Measurements from ENCODE around the gene JARID2. TPM values are rescaled to one million over a fixed set of nuclear protein-coding genes. Genes with fewer than 3 reads are reported as not detected.
A peak's percentile ranks its signal among the peaks of the same experiment; 100 is the strongest.

Gene JARID2
- polyA plus RNA-seq, 1 experiment, result 6.1 TPM

DNA sequence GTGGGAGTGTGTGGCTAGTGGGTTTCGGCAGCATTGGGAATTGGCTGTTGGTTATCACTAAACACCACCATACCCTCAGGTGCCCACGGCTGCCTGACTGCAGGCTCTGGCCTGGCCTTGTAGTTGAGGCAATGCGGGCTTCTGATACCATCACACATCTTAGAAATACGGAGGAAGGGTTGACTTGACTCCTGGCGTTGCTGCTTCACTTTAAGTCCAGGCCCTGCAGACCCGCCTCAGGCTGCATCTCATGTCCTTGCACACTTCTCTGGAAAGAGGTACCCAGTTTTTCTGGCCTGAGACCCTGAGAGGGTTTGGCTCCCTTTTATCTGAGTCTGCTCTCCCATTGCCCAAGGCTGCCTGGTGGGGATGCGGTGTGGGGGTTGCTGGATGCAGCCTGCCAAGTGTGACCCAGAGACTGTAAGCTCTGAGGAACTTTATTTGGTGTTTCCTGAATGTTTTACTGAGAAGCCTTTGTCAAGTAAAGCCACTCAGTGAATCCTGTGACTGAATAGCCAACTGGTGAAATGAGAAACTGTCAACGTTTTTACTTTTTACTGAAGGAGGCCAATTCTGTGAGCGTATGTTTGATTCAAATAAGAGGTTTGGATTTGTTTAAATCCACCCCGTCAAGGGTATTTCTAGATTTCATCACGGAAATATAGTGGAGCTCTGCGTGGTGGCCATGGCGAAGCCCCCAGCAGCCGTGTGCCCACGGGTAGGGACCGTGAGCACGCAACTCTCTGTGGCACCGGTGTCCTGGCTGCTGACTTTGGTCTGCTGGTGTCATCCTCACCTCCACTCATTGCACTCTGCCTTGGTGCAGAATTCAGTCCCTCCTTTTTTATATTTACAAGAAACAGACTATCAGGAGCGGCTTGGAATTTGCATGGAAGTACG, 256.8 kb downstream of the JARID2 start:
- DNase-seq (ENCODE audit: low read depth), result no peak
- POLR2A ChIA-PET, result no interaction called here
- no peaks in the 10 kb centered on the region for H3K27me3 ChIP-seq (ENCODE audit: control insufficient read depth, insufficient read depth, low read length)
- TF ChIP-seq, protein P1, sequence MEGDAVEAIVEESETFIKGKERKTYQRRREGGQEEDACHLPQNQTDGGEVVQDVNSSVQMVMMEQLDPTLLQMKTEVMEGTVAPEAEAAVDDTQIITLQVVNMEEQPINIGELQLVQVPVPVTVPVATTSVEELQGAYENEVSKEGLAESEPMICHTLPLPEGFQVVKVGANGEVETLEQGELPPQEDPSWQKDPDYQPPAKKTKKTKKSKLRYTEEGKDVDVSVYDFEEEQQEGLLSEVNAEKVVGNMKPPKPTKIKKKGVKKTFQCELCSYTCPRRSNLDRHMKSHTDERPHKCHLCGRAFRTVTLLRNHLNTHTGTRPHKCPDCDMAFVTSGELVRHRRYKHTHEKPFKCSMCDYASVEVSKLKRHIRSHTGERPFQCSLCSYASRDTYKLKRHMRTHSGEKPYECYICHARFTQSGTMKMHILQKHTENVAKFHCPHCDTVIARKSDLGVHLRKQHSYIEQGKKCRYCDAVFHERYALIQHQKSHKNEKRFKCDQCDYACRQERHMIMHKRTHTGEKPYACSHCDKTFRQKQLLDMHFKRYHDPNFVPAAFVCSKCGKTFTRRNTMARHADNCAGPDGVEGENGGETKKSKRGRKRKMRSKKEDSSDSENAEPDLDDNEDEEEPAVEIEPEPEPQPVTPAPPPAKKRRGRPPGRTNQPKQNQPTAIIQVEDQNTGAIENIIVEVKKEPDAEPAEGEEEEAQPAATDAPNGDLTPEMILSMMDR (IDR thresholded peaks at IDR 0.05; ENCODE audit: insufficient read depth, low read depth, low read length), result no peak
- CTCF ChIA-PET, result no interaction called here
- H3K4me3 ChIP-seq (ENCODE audit: low read depth, low read length), result no peak overlapping the region
- peaks cover 7% of the 10 kb centered on the region for H3K36me3 ChIP-seq (ENCODE audit: control insufficient read depth, insufficient read depth, low read length)

DNA sequence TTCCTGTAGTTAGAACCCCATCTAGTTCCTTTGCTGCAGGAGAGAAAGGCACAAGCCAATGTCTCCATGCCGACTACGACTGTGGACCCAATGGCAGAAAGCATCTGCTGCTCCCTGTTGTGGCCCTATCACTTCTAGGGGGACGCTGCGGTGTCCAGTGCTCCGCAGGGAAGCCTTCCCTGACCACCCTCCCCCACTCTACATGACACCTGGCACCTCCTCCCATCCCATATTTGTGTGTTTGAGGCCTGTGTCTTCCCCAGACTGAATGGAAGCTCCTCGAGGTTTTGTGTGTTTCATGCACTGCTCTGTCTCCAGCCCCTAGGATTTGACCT, 257.4 kb downstream of the JARID2 start:
- POLR2A ChIA-PET, result no interaction called here
- TF ChIP-seq, protein P1 (IDR thresholded peaks at IDR 0.05; ENCODE audit: insufficient read depth, low read depth, low read length), result no peak
- Histone ChIP-seq H3K36me3 (ENCODE audit: control insufficient read depth, insufficient read depth, low read length) (peaks cover 7% of the 10 kb centered on the region), H3K4me3 (ENCODE audit: low read depth, low read length) (no peak overlapping the region), H3K27me3 (ENCODE audit: control insufficient read depth, insufficient read depth, low read length) (no peaks in the 10 kb centered on the region)
- no peak for DNase-seq (ENCODE audit: low read depth)
- CTCF ChIA-PET, result interaction anchor here (1.6 to 2.2 kb wide), 2 partner anchors 61 to 120 kb away, joined by 5 to 13 read pairs; no protein-coding TSS in a partner anchor

DNA sequence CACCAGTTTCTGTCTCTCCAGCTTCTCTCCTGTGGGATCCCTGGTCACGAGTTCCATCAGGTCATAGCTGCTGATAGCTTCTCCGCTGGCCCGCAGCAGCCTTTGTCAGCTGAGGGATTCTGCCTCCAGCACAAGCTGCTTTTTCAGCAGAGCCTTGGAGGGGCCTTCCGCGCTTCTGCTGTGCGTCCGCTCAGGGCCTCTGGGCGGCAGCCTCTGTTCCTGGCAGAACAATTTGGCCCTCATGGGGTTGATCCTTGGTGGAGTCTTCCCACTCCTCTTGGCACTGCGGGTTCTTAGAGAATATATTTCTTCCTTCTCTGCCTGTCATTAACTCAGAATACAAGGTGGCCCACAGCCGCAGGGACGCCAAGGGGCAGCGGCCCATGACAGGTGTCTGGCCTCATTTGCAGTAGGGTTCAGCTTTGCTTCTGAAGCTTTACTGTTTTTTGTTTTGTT, 258.2 kb downstream of the JARID2 start:
- peaks cover 8% of the 10 kb centered on the region for H3K36me3 ChIP-seq (ENCODE audit: control insufficient read depth, insufficient read depth, low read length)
- H3K27me3 ChIP-seq (ENCODE audit: control insufficient read depth, insufficient read depth, low read length), result no peaks in the 10 kb centered on the region
- TF ChIP-seq, protein P1 (IDR thresholded peaks at IDR 0.05; ENCODE audit: insufficient read depth, low read depth, low read length), result 0 out of 2 replicates have a peak, but pooled peaks have one; percentile 6
- no peak overlapping the region for H3K4me3 ChIP-seq (ENCODE audit: low read depth, low read length)
- POLR2A ChIA-PET, result no interaction called here
- CTCF ChIA-PET, result interaction anchor here (1.2 to 2.2 kb wide), 3 partner anchors 62 to 119 kb away, joined by 3 to 13 read pairs (median 5); no protein-coding TSS in a partner anchor
- DNase-seq (ENCODE audit: low read depth), result no peak

DNA sequence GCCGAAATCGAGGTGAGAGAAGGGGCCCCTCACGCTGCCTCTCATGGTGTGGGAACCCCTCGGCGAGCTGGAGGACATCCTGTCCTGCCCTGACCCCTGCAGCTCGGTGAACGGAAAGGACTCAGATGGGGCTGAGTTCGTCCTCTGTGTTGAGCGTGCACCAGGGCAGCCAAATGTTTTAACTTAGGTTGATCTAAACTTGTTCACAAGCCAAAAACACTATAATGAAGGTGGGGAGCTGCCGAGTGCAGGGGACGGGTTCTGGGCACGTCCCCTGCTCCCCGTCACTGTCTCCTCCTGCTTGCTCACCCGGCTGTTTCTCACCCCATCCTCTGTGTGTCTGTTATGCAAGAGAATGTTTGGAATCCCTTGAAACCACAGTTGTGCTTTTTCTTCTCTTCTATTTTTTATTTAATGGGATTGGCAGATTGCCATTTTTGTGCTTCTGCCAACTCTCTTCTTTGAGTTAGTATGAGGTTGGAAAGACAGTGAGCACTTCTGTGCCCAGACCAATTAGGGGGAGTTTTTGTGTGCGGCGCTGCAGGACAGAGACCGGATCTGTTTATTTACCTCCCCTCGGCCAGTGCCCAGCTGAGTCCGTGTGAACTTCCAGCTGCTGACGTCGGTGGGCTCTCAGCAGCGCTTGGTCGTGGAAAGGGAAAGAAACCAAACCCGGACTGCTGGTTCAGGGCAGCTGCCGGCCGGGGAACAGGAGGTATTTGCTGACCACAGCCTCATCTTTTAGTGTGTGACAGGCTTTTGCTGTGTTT, 258.9 kb downstream of the JARID2 start:
- TF ChIP-seq, protein P1 (IDR thresholded peaks at IDR 0.05; ENCODE audit: insufficient read depth, low read depth, low read length), result peak; percentile 24
- peak; percentile 97 for DNase-seq (ENCODE audit: low read depth)
- Histone ChIP-seq H3K4me3 (ENCODE audit: low read depth, low read length) (peak overlapping the region; percentile 16), H3K27me3 (ENCODE audit: control insufficient read depth, insufficient read depth, low read length) (no peaks in the 10 kb centered on the region), H3K36me3 (ENCODE audit: control insufficient read depth, insufficient read depth, low read length) (peaks cover 8% of the 10 kb centered on the region)
- ChIA-PET CTCF (interaction anchor here (0.9 to 2.2 kb wide), 8 partner anchors 10 to 1375 kb away, joined by 3 to 13 read pairs (median 6); no protein-coding TSS in a partner anchor), POLR2A (no interaction called here)

DNA sequence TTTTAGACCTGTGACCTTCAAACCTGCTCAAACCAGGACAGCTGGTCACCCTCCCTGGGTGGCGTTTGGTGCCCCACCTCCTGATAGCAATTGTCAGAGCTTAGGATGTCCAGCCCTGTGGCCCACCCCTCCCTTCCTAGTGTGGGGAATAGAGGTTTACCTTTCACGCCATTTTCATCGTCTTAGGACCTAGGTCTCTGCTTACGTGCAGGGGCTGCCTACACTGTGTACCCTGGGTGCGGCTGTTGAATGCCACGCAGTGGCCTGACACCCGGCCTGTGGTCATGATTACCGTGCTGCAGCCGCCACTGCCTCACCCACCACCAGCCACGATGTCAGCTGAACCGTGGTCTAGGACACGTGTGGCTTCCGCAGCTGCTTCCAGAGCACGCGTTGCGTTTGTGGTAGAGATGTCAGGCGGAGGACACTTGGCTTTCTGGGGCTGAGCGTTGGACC, 259.6 kb downstream of the JARID2 start:
- no peak for DNase-seq (ENCODE audit: low read depth)
- CTCF ChIA-PET, result interaction anchor here (0.9 to 2.2 kb wide), 7 partner anchors 9 to 1376 kb away, joined by 3 to 13 read pairs (median 6); no protein-coding TSS in a partner anchor
- POLR2A ChIA-PET, result no interaction called here
- TF ChIP-seq, protein P1 (IDR thresholded peaks at IDR 0.05; ENCODE audit: insufficient read depth, low read depth, low read length), result no peak
- H3K36me3 ChIP-seq (ENCODE audit: control insufficient read depth, insufficient read depth, low read length), result peaks cover 8% of the 10 kb centered on the region
- H3K27me3 ChIP-seq (ENCODE audit: control insufficient read depth, insufficient read depth, low read length), result no peaks in the 10 kb centered on the region
- H3K4me3 ChIP-seq (ENCODE audit: low read depth, low read length), result no peak overlapping the region
